ENCODE measurements around the gene ARID4B.

ARID4B gene

DNA sequence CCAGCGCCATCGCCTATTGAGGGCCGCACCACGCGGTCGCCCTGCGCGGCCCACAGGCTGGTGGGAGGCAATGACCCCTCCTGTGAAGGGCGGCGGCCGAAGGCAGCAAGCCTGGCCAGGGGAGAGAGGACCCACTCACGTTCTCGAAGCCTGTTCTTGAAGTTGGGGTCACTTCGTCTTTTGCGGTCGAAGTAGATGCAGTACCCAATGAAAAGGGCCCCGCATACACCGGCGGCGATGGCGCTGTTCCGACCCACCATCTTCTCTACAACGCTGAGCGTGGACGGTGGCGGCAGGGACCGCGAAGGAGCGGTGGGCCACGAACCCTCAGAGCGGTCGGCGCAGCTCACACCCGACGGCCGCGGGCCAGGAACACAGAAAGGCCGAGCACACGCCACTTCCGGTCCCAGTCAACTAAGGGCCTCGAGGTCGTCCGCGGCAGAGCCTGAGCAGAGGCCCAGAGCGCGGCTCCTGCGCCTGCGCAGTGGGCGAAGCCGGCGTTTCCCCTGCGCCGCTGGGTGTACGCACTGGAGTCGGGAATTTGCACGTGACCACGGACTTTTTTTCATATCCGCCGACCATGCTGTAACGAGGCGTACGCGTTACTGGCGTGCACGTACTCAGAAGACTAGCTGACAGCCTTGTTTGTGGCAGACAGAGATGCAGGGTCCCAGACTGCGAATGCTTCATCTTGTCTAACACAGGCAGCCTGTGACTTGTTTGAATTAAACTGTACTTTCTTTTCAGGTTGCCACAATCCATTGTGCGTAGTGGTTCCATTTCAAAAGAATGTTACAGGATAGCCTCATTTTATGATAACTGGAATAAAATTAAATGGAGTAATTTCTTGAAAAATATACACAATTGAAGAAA is 199.3 kb downstream of the ARID4B start, which contains the start of gene TOMM20 (continued):
- TF ChIP-seq, protein P1, sequence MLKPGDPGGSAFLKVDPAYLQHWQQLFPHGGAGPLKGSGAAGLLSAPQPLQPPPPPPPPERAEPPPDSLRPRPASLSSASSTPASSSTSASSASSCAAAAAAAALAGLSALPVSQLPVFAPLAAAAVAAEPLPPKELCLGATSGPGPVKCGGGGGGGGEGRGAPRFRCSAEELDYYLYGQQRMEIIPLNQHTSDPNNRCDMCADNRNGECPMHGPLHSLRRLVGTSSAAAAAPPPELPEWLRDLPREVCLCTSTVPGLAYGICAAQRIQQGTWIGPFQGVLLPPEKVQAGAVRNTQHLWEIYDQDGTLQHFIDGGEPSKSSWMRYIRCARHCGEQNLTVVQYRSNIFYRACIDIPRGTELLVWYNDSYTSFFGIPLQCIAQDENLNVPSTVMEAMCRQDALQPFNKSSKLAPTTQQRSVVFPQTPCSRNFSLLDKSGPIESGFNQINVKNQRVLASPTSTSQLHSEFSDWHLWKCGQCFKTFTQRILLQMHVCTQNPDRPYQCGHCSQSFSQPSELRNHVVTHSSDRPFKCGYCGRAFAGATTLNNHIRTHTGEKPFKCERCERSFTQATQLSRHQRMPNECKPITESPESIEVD (tag by site-specific recombination; IDR thresholded peaks at IDR 0.05), result 0 out of 2 replicates have a peak, but pooled peaks have one; percentile 28
- no peak for TF ChIP-seq RBAK (tag by site-specific recombination; IDR thresholded peaks at IDR 0.05)
- TF ChIP-seq, protein P2, sequence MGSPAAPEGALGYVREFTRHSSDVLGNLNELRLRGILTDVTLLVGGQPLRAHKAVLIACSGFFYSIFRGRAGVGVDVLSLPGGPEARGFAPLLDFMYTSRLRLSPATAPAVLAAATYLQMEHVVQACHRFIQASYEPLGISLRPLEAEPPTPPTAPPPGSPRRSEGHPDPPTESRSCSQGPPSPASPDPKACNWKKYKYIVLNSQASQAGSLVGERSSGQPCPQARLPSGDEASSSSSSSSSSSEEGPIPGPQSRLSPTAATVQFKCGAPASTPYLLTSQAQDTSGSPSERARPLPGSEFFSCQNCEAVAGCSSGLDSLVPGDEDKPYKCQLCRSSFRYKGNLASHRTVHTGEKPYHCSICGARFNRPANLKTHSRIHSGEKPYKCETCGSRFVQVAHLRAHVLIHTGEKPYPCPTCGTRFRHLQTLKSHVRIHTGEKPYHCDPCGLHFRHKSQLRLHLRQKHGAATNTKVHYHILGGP (tag by site-specific recombination; IDR thresholded peaks at IDR 0.05), result no peak
- no peak for TF ChIP-seq HOXC10 (CRISPR knock-in tag; IDR thresholded peaks at IDR 0.05)
- TF ChIP-seq ZNF837 (tag by site-specific recombination; IDR thresholded peaks at IDR 0.05), result no peak
- TF ChIP-seq ZNF341 (tag by site-specific recombination; IDR thresholded peaks at IDR 0.05; ENCODE audit: low read depth), result peak; percentile 65
- peak; percentile 56; the same call in 1 of the 2 replicates for TF ChIP-seq BCL11A (tag by site-specific recombination; IDR thresholded peaks at IDR 0.05; ENCODE audit: low read depth)
- peak; percentile 32; the same call in 1 of the 2 replicates for TF ChIP-seq ZNF239 (tag by site-specific recombination; IDR thresholded peaks at IDR 0.05)
- TF ChIP-seq, protein P3, sequence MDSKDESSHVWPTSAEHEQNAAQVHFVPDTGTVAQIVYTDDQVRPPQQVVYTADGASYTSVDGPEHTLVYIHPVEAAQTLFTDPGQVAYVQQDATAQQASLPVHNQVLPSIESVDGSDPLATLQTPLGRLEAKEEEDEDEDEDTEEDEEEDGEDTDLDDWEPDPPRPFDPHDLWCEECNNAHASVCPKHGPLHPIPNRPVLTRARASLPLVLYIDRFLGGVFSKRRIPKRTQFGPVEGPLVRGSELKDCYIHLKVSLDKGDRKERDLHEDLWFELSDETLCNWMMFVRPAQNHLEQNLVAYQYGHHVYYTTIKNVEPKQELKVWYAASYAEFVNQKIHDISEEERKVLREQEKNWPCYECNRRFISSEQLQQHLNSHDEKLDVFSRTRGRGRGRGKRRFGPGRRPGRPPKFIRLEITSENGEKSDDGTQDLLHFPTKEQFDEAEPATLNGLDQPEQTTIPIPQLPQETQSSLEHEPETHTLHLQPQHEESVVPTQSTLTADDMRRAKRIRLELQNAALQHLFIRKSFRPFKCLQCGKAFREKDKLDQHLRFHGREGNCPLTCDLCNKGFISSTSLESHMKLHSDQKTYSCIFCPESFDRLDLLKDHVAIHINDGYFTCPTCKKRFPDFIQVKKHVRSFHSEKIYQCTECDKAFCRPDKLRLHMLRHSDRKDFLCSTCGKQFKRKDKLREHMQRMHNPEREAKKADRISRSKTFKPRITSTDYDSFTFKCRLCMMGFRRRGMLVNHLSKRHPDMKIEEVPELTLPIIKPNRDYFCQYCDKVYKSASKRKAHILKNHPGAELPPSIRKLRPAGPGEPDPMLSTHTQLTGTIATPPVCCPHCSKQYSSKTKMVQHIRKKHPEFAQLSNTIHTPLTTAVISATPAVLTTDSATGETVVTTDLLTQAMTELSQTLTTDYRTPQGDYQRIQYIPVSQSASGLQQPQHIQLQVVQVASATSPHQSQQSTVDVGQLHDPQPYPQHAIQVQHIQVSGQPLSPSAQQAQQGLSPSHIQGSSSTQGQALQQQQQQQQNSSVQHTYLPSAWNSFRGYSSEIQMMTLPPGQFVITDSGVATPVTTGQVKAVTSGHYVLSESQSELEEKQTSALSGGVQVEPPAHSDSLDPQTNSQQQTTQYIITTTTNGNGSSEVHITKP (tag by site-specific recombination; IDR thresholded peaks at IDR 0.05), result 0 out of 2 replicates have a peak, but pooled peaks have one; percentile 23
- TF ChIP-seq ZBTB8A (tag by site-specific recombination; IDR thresholded peaks at IDR 0.05), result peak; percentile 60
- no peak for TF ChIP-seq ZNF549 (tag by site-specific recombination; IDR thresholded peaks at IDR 0.05)
- TF ChIP-seq ZBTB48 (tag by site-specific recombination; IDR thresholded peaks at IDR 0.05), result peak; percentile 91
- no peak for TF ChIP-seq MZF1 (tag by site-specific recombination; IDR thresholded peaks at IDR 0.05; ENCODE audit: borderline replicate concordance)
- TF ChIP-seq ZNF473 (tag by site-specific recombination; IDR thresholded peaks at IDR 0.05), result no peak
- TF ChIP-seq ZNF626 (tag by site-specific recombination; IDR thresholded peaks at IDR 0.05), result 0 out of 2 replicates have a peak, but pooled peaks have one; percentile 8
- no peak for TF ChIP-seq ZNF433 (tag by site-specific recombination; IDR thresholded peaks at IDR 0.05; ENCODE audit: low read depth)
- no peak for TF ChIP-seq ZNF248 (tag by site-specific recombination; IDR thresholded peaks at IDR 0.05)
- TF ChIP-seq, protein P4, sequence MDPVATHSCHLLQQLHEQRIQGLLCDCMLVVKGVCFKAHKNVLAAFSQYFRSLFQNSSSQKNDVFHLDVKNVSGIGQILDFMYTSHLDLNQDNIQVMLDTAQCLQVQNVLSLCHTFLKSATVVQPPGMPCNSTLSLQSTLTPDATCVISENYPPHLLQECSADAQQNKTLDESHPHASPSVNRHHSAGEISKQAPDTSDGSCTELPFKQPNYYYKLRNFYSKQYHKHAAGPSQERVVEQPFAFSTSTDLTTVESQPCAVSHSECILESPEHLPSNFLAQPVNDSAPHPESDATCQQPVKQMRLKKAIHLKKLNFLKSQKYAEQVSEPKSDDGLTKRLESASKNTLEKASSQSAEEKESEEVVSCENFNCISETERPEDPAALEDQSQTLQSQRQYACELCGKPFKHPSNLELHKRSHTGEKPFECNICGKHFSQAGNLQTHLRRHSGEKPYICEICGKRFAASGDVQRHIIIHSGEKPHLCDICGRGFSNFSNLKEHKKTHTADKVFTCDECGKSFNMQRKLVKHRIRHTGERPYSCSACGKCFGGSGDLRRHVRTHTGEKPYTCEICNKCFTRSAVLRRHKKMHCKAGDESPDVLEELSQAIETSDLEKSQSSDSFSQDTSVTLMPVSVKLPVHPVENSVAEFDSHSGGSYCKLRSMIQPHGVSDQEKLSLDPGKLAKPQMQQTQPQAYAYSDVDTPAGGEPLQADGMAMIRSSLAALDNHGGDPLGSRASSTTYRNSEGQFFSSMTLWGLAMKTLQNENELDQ (tag by site-specific recombination; IDR thresholded peaks at IDR 0.05; ENCODE audit: low read depth), result no peak
- peak; percentile 53; the same call in 1 of the 2 replicates for TF ChIP-seq ZNF660 (tag by site-specific recombination; IDR thresholded peaks at IDR 0.05)
- TF ChIP-seq, protein P5, sequence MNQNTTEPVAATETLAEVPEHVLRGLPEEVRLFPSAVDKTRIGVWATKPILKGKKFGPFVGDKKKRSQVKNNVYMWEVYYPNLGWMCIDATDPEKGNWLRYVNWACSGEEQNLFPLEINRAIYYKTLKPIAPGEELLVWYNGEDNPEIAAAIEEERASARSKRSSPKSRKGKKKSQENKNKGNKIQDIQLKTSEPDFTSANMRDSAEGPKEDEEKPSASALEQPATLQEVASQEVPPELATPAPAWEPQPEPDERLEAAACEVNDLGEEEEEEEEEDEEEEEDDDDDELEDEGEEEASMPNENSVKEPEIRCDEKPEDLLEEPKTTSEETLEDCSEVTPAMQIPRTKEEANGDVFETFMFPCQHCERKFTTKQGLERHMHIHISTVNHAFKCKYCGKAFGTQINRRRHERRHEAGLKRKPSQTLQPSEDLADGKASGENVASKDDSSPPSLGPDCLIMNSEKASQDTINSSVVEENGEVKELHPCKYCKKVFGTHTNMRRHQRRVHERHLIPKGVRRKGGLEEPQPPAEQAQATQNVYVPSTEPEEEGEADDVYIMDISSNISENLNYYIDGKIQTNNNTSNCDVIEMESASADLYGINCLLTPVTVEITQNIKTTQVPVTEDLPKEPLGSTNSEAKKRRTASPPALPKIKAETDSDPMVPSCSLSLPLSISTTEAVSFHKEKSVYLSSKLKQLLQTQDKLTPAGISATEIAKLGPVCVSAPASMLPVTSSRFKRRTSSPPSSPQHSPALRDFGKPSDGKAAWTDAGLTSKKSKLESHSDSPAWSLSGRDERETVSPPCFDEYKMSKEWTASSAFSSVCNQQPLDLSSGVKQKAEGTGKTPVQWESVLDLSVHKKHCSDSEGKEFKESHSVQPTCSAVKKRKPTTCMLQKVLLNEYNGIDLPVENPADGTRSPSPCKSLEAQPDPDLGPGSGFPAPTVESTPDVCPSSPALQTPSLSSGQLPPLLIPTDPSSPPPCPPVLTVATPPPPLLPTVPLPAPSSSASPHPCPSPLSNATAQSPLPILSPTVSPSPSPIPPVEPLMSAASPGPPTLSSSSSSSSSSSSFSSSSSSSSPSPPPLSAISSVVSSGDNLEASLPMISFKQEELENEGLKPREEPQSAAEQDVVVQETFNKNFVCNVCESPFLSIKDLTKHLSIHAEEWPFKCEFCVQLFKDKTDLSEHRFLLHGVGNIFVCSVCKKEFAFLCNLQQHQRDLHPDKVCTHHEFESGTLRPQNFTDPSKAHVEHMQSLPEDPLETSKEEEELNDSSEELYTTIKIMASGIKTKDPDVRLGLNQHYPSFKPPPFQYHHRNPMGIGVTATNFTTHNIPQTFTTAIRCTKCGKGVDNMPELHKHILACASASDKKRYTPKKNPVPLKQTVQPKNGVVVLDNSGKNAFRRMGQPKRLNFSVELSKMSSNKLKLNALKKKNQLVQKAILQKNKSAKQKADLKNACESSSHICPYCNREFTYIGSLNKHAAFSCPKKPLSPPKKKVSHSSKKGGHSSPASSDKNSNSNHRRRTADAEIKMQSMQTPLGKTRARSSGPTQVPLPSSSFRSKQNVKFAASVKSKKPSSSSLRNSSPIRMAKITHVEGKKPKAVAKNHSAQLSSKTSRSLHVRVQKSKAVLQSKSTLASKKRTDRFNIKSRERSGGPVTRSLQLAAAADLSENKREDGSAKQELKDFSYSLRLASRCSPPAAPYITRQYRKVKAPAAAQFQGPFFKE (tag by site-specific recombination; IDR thresholded peaks at IDR 0.05; ENCODE audit: borderline replicate concordance), result no peak
- no peak for TF ChIP-seq OSR2 (tag by site-specific recombination; IDR thresholded peaks at IDR 0.05)
